ENCODE results near the gene DYRK2.

DNA sequence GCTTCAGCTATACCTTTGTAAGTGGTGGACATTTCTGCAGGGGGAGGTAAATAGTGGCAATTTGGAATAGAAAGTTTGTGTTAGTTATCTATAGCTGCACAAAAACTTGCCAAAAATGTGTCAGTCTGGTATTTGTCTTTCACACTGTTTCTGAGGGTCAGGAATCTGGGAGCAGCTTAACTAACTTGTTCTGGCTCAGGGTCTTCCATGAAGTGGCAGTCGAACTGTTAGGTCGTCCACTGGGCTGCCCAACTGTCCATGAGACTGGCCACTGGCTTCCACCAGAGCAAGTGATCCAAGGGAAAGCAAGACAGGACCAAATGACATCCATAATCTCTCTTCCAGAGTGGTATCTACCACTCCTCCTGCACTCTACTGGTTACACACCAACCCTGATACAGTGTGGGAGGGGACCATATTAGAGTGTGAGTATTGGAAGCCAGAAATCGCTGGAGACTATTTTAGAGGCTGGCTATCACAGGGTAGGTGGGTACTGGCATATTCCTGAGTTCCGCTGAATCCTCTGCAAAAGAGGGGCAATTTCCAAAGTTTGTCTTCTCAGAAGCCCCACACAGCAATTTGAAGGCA is 60.9 kb downstream of the DYRK2 start:
- TF ChIP-seq, protein P1, sequence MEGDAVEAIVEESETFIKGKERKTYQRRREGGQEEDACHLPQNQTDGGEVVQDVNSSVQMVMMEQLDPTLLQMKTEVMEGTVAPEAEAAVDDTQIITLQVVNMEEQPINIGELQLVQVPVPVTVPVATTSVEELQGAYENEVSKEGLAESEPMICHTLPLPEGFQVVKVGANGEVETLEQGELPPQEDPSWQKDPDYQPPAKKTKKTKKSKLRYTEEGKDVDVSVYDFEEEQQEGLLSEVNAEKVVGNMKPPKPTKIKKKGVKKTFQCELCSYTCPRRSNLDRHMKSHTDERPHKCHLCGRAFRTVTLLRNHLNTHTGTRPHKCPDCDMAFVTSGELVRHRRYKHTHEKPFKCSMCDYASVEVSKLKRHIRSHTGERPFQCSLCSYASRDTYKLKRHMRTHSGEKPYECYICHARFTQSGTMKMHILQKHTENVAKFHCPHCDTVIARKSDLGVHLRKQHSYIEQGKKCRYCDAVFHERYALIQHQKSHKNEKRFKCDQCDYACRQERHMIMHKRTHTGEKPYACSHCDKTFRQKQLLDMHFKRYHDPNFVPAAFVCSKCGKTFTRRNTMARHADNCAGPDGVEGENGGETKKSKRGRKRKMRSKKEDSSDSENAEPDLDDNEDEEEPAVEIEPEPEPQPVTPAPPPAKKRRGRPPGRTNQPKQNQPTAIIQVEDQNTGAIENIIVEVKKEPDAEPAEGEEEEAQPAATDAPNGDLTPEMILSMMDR (IDR thresholded peaks at IDR 0.05; ENCODE audit: low read depth, low read length) = no peak
- TF ChIP-seq POLR2A (IDR thresholded peaks at IDR 0.05; ENCODE audit: extremely low read depth, insufficient read length) (no peak), MYC (IDR thresholded peaks at IDR 0.05; ENCODE audit: low read depth, low read length) (no peak)
- TF ChIP-seq, protein P2, sequence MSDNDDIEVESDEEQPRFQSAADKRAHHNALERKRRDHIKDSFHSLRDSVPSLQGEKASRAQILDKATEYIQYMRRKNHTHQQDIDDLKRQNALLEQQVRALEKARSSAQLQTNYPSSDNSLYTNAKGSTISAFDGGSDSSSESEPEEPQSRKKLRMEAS (IDR thresholded peaks at IDR 0.05; ENCODE audit: low read depth, low read length) = no peak
